H1 (cell line): Measurements from ENCODE around the gene KCNC1. TPM values are rescaled to one million over a fixed set of nuclear protein-coding genes. Genes with fewer than 3 reads are reported as not detected.

Experiments
- CTCF ChIA-PET: fragments of 300-600 bp; sonication (Branson Sonifier 250); formaldehyde crosslinking; loops from one replicate; lab custom pipeline; 2021; ENCODE audit not compliant: partially characterized antibody; lab: Charles Lee
- POLR2A ChIA-PET: fragments of 300-600 bp; sonication (Branson Sonifier 250); formaldehyde crosslinking; loops from one replicate; lab custom pipeline; 2021; ENCODE audit warnings: inconsistent platforms; ENCODE audit not compliant: partially characterized antibody; lab: Charles Lee
- DNase-seq, 2 experiments: peaks; one replicate each; pipeline versions ENCODE4 v3.0.0 to v3.0.0-alpha.2; 2010 to 2022; ENCODE audit warnings: low spot score in 2 of 2, low read depth in 1 of 2, mixed read lengths in 1 of 2
- FAIRE-seq: peaks from 2 replicates; lab custom pipeline; 2011; peaks lifted over from hg19 to GRCh38; lab: Jason Lieb, UNC
- H2AFZ ChIP-seq: 2 replicates; pipeline ENCODE4 v1.8.1; 2012; ENCODE audit warnings: low read length, inconsistent platforms
- H2AK5ac ChIP-seq: 2 replicates; pipeline ENCODE4 v1.6.1; 2013; ENCODE audit warnings: low read depth, low read length
- H2BK120ac ChIP-seq: replicated peaks from 2 replicates; pipeline ENCODE3; 2013; ENCODE audit warnings: low read depth, low read length, inconsistent platforms
- H2BK12ac ChIP-seq: 2 replicates; pipeline ENCODE4 v1.6.1; 2013; ENCODE audit warnings: low read depth, low read length
- H2BK15ac ChIP-seq: 2 replicates; pipeline ENCODE4 v1.6.1; 2013; ENCODE audit warnings: low read length
- H2BK20ac ChIP-seq: 2 replicates; pipeline ENCODE4 v1.6.1; 2013; ENCODE audit warnings: low read length
- H2BK5ac ChIP-seq: 2 replicates; pipeline ENCODE4 v1.6.1; 2013; ENCODE audit warnings: low read depth, low read length
- H3K14ac ChIP-seq: 2 replicates; pipeline ENCODE4 v1.6.1; 2013; ENCODE audit warnings: inconsistent platforms; ENCODE audit not compliant: insufficient read length
- H3K18ac ChIP-seq: 2 replicates; pipeline ENCODE4 v1.6.1; 2013; ENCODE audit warnings: low read length; ENCODE audit errors: extremely low read depth
- H3K23ac ChIP-seq: 2 replicates; pipeline ENCODE4 v1.6.1; 2013; ENCODE audit warnings: inconsistent platforms; ENCODE audit not compliant: insufficient read length
- H3K23me2 ChIP-seq: 2 replicates; pipeline ENCODE4 v1.6.1; 2013; ENCODE audit warnings: low read depth, low read length
- H3K27ac ChIP-seq: 2 replicates; pipeline ENCODE4 v1.6.1; 2011; ENCODE audit warnings: low read depth, low read length, inconsistent platforms
- H3K27me3 ChIP-seq, 4 experiments: replicated peaks in 1 of 4; 1 replicate in 1 of 4; 2 replicates in 3 of 4; pipeline versions ENCODE4 v1.6.1 to v1.8.1; 2011 to 2013; ENCODE audit warnings: low read length in 3 of 4, mild to moderate bottlenecking in 3 of 4, inconsistent platforms in 2 of 4, mixed read lengths in 2 of 4, moderate library complexity in 1 of 4; ENCODE audit not compliant: control insufficient read depth in 3 of 4, insufficient read depth in 3 of 4; ENCODE audit errors: extremely low read depth in 1 of 4
- H3K36me3 ChIP-seq, 4 experiments: 2 replicates each; pipeline versions ENCODE4 v1.6.1 to v1.8.1; 2011 to 2013; ENCODE audit warnings: mild to moderate bottlenecking in 4 of 4, low read length in 3 of 4, moderate library complexity in 2 of 4, control low read depth in 1 of 4, inconsistent platforms in 1 of 4; ENCODE audit not compliant: insufficient read depth in 4 of 4, control insufficient read depth in 2 of 4
- H3K4ac ChIP-seq: replicated peaks from 2 replicates; pipeline ENCODE3; 2013; ENCODE audit warnings: low read length, low read depth, mixed read lengths, inconsistent platforms; ENCODE audit not compliant: insufficient read length
- H3K4me1 ChIP-seq, 4 experiments: replicated peaks in 1 of 4; 1 replicate in 1 of 4; 2 replicates in 3 of 4; pipeline versions ENCODE4 v1.6.1 to v1.8.1; 2011 to 2013; ENCODE audit warnings: low read length in 3 of 4, inconsistent platforms in 2 of 4, mixed read lengths in 1 of 4; ENCODE audit not compliant: insufficient read depth in 4 of 4, control insufficient read depth in 3 of 4
- H3K4me2 ChIP-seq, 2 experiments: 2 replicates each; pipeline versions ENCODE4 v1.6.1 to v1.8.1; 2011 to 2013; ENCODE audit warnings: low read depth in 2 of 2, low read length in 2 of 2, control low read depth in 1 of 2, inconsistent platforms in 1 of 2, mild to moderate bottlenecking in 1 of 2; ENCODE audit not compliant: insufficient read depth in 1 of 2
- H3K4me3 ChIP-seq, 4 experiments: fragments of 200-600, 300-600 bp in 1 of 4; sonication (generic), shearing (Covaris generic), sonication (Bioruptor Twin) in 1 of 4; 2 replicates each; pipeline versions ENCODE4 v1.5.1 to v1.8.1; 2011 to 2016; ENCODE audit warnings: low read length in 4 of 4, low read depth in 3 of 4, control low read depth in 2 of 4, inconsistent platforms in 2 of 4, mild to moderate bottlenecking in 2 of 4, mixed read lengths in 1 of 4, moderate library complexity in 1 of 4; ENCODE audit not compliant: insufficient read depth in 2 of 4; ENCODE audit errors: extremely low read depth in 1 of 4
- H3K56ac ChIP-seq: replicated peaks from 2 replicates; pipeline ENCODE3; 2013; ENCODE audit warnings: low read depth, mild to moderate bottlenecking, mixed read lengths, low read length, inconsistent platforms; ENCODE audit not compliant: insufficient read length
- H3K79me1 ChIP-seq: 2 replicates; pipeline ENCODE4 v1.6.1; 2013; ENCODE audit warnings: low read depth, low read length, control low read depth
- H3K79me2 ChIP-seq, 2 experiments: 2 replicates each; pipeline versions ENCODE4 v1.6.1 to v1.8.1; 2012 to 2013; ENCODE audit warnings: low read length in 2 of 2, mild to moderate bottlenecking in 2 of 2, inconsistent platforms in 1 of 2; ENCODE audit not compliant: insufficient read depth in 2 of 2, control insufficient read depth in 1 of 2
- H3K9ac ChIP-seq, 4 experiments: replicated peaks in 1 of 4; 1 replicate in 1 of 4; 2 replicates in 3 of 4; pipeline versions ENCODE4 v1.6.1 to v1.8.1; 2011 to 2013; ENCODE audit warnings: low read depth in 3 of 4, low read length in 3 of 4, control low read depth in 2 of 4, mild to moderate bottlenecking in 2 of 4, moderate library complexity in 2 of 4, inconsistent platforms in 1 of 4; ENCODE audit errors: extremely low read depth in 1 of 4
- H3K9me3 ChIP-seq, 2 experiments: 2 replicates each; pipeline versions ENCODE4 v1.6.1 to v1.8.1; 2012 to 2013; ENCODE audit warnings: mild to moderate bottlenecking in 2 of 2, moderate library complexity in 2 of 2, control low read depth in 1 of 2, inconsistent platforms in 1 of 2, low read depth in 1 of 2, low read length in 1 of 2, mixed read lengths in 1 of 2; ENCODE audit not compliant: insufficient read depth in 2 of 2
- H4K20me1 ChIP-seq, 2 experiments: replicated peaks in 1 of 2; 2 replicates each; pipeline versions ENCODE3 to v1.8.1; 2011 to 2013; ENCODE audit warnings: inconsistent platforms in 2 of 2, low read length in 2 of 2, mild to moderate bottlenecking in 1 of 2; ENCODE audit not compliant: insufficient read depth in 2 of 2, control insufficient read depth in 1 of 2
- H4K5ac ChIP-seq: 2 replicates; pipeline ENCODE4 v1.6.1; 2013; ENCODE audit warnings: low read length, low read depth, mixed read lengths, inconsistent platforms; ENCODE audit not compliant: insufficient read length
- H4K8ac ChIP-seq: 2 replicates; pipeline ENCODE4 v1.8.0; 2013; ENCODE audit warnings: mild to moderate bottlenecking, moderate library complexity, low read length, inconsistent platforms; ENCODE audit not compliant: insufficient read depth; ENCODE audit errors: extremely low read depth
- H4K91ac ChIP-seq: replicated peaks from 2 replicates; pipeline ENCODE3; 2013; ENCODE audit warnings: low read length, mixed read lengths, inconsistent platforms; ENCODE audit not compliant: insufficient read length
- BACH1 ChIP-seq: IDR thresholded peaks from 2 replicates; pipeline ENCODE4 v1.6.1; 2012; ENCODE audit warnings: low read length, improper control_type of control experiment
- CBX5 ChIP-seq: fragments of 300-800, 300-1000 bp; sonication (generic); IDR thresholded peaks from 2 replicates; pipeline ENCODE4 v1.7.1; 2016; ENCODE audit warnings: antibody characterized with exemption, low read length, low read depth
- CEBPB ChIP-seq: IDR thresholded peaks from 2 replicates; pipeline ENCODE4 v1.6.1; 2012; ENCODE audit warnings: low read depth, low read length
- EP300 ChIP-seq, 2 experiments: IDR thresholded peaks; 1 replicate in 1 of 2; 2 replicates in 1 of 2; pipeline ENCODE4 v1.6.1; 2011 to 2012; ENCODE audit warnings: low read depth in 2 of 2, low read length in 2 of 2, mild to moderate bottlenecking in 2 of 2, borderline replicate concordance in 1 of 2, inconsistent platforms in 1 of 2, moderate library complexity in 1 of 2
- JUN ChIP-seq: IDR thresholded peaks from 2 replicates; pipeline ENCODE4 v1.6.1; 2011; ENCODE audit warnings: low read depth, mild to moderate bottlenecking, improper control_type of control experiment, low read length
- POLR2A ChIP-seq, 2 experiments: IDR thresholded peaks; 1 replicate in 1 of 2; 2 replicates in 1 of 2; pipeline ENCODE4 v1.6.1; 2011; ENCODE audit warnings: low read depth in 2 of 2, low read length in 2 of 2, mild to moderate bottlenecking in 2 of 2; ENCODE audit errors: control extremely low read depth in 1 of 2
- RFX5 ChIP-seq: IDR thresholded peaks from 2 replicates; pipeline ENCODE4 v1.6.1; 2011; ENCODE audit warnings: low read depth, low read length, improper control_type of control experiment, borderline replicate concordance
- SAP30 ChIP-seq: fragments of 300-600 bp; sonication (generic); IDR thresholded peaks from 2 replicates; pipeline ENCODE4 v1.7.1; 2012; ENCODE audit warnings: low read length, moderate library complexity, mild to moderate bottlenecking, inconsistent platforms; ENCODE audit not compliant: insufficient read depth, insufficient replicate concordance
- TAF7 ChIP-seq: optimal IDR thresholded peaks from 2 replicates; pipeline ENCODE3; 2011; ENCODE audit warnings: low read depth, mild to moderate bottlenecking, inconsistent platforms, low read length, moderate library complexity, borderline replicate concordance
- TBP ChIP-seq: IDR thresholded peaks from 2 replicates; pipeline ENCODE4 v1.6.1; 2011; ENCODE audit warnings: low read depth, low read length, improper control_type of control experiment
- TEAD4 ChIP-seq: IDR thresholded peaks from 2 replicates; pipeline ENCODE4 v1.6.1; 2012; ENCODE audit warnings: low read depth, low read length, inconsistent platforms, mixed read lengths
- WGBS, 2 experiments: shearing (Covaris generic) in 1 of 2; methylation state at CpG; one replicate each; pipeline versions ENCODE4 v1.1.6 to v1.1.7; 2013 to 2015; ENCODE audit warnings: low lambda C conversion rate in 2 of 2, mixed read lengths in 2 of 2, inconsistent platforms in 1 of 2, low coverage in 1 of 2, missing lambda C conversion rate in 1 of 2; ENCODE audit not compliant: insufficient replicate concordance in 2 of 2, insufficient coverage in 1 of 2, insufficient read length in 1 of 2; ENCODE audit errors: extremely low coverage in 1 of 2, missing lambda C conversion rate in 1 of 2; 5-methylcytosine and 5-hydroxymethylcytosine counted together
- polyA plus RNA-seq, 7 experiments: library from polyadenylated mRNA; depleted of rRNA in 3 of 7; stranded (reverse) in 5 of 7; unstranded in 2 of 7; fragments of >200 nt in 5 of 7; fragments of 200-250 nt in 2 of 7; gene quantifications; 1 replicate in 5 of 7; 2 replicates in 1 of 7; 4 replicates in 1 of 7; pipeline versions ENCODE4 v1.2.1 to v1.2.3, GENCODE V29; 2011 to 2013; ENCODE audit warnings: missing spikeins in 2 of 7, mixed read lengths in 2 of 7
- total RNA-seq: library from RNA; stranded (reverse); fragmentation: NEBNext Ultra II Directional; extraction: Animal tissue kit (Norgen Biotek cat#: 25700); gene quantifications from 2 replicates; pipeline ENCODE4 v1.2.1, GENCODE V29; 2021

The KCNC1 gene
- total and polyA plus RNA-seq, 2 of the 8 experiments (the other 6 are each of a cell fraction or from before 2014, with no cell fraction given), result 0.11 to 0.26 TPM

DNA sequence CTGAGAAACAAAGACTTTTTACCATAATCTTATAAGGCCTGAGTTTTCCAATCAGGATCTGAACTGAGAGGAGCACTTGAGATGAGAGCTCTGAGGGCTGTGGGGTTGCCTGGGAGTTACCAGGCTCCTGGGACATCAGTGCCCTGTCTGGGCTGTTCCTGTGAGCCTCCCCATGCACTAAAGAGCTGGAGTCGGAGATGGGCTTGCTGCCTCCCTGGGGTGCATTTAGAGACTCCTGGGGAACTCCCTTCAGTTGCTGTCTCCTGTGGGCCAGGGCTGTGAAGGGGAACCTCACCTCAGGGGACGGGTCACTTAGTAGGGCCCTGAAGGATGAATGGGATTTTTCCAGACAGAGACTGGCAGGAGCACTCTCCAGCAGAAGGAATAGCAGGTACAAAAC lies 33.3 kb downstream of the KCNC1 start:
- no peak for DNase-seq
- no peak for FAIRE-seq
- H3K14ac ChIP-seq, result no peak overlapping the region
- H3K23me2 ChIP-seq, result peaks cover 11% of the 10 kb centered on the region; the same call in 1 of the 2 replicates
- peaks cover 0 to 5% (median 2%) of the 10 kb centered on the region in 4 experiments; a peak in 2 of 7 replicates for H3K4me1 ChIP-seq
- no peak overlapping the region for H2AK5ac ChIP-seq
- no peak overlapping the region for H2BK5ac ChIP-seq
- no peak overlapping the region for H4K8ac ChIP-seq
- no peaks in the 10 kb centered on the region for H3K79me2 ChIP-seq
- H3K4me2 ChIP-seq, result no peak overlapping the region
- CTCF ChIA-PET, result interaction anchor here (0.7 to 4.2 kb wide), 14 partner anchors 11 to 219 kb away, joined by 3 to 25 read pairs (median 5); no protein-coding TSS in a partner anchor
- H2BK120ac ChIP-seq, result no peak overlapping the region
- H3K36me3 ChIP-seq, result no peaks in the 10 kb centered on the region
- no peak overlapping the region for H2AFZ ChIP-seq
- POLR2A ChIA-PET, result no interaction called here
- WGBS, 2 experiments, result 66% methylated on average over 2 of the region's 2 CpGs; no CpG with 5 or more reads in 1 of the 2 experiments
- no peak overlapping the region for H3K4ac ChIP-seq
- no peak overlapping the region for H2BK15ac ChIP-seq
- no peak overlapping the region for H3K27ac ChIP-seq
- no peak overlapping the region for H3K56ac ChIP-seq
- no peak overlapping the region for H2BK20ac ChIP-seq
- no peak overlapping the region for H4K5ac ChIP-seq
- H3K27me3 ChIP-seq, result no peaks in the 10 kb centered on the region
- no peak overlapping the region for H4K91ac ChIP-seq
- peaks cover 0 to 2% of the 10 kb centered on the region in 2 experiments for H4K20me1 ChIP-seq
- no peaks in the 10 kb centered on the region; a peak in 1 of 4 replicates for H3K9me3 ChIP-seq
- no peaks in the 10 kb centered on the region for H3K79me1 ChIP-seq
- no peak overlapping the region for H3K9ac ChIP-seq
- no peak overlapping the region for H3K18ac ChIP-seq
- H2BK12ac ChIP-seq, result no peak overlapping the region
- H3K23ac ChIP-seq, result no peak overlapping the region
- no peak overlapping the region for H3K4me3 ChIP-seq
- no peak for TF ChIP-seq TEAD4
- TF ChIP-seq CBX5, result no peak
- TF ChIP-seq EP300 (IDR thresholded peaks at IDR 0.05; ENCODE audit: borderline replicate concordance in 1 of 2, low read depth in 2 of 2, low read length in 2 of 2), result no peak
- no peak for TF ChIP-seq POLR2A (IDR thresholded peaks at IDR 0.05; ENCODE audit: control extremely low read depth in 1 of 2, low read depth in 2 of 2, low read length in 2 of 2)
- no peak for TF ChIP-seq CEBPB
- no peak for TF ChIP-seq RFX5
- no peak for TF ChIP-seq JUN
- no peak for TF ChIP-seq TAF7
- no peak for TF ChIP-seq SAP30
- TF ChIP-seq BACH1, result no peak
- TF ChIP-seq TBP, result no peak
